Muscle layer of colon (tissue), 2 donors: ENCODE measurements around the gene DNAJC16.
"Not testable (repeated sequence)": the region's sequence is repeated elsewhere in the genome, so short reads cannot be mapped to it uniquely, and the experiment has no call there.

Experiments
- H3K27ac ChIP-seq: one replicate; pipeline ENCODE4 v1.7.0; 2013; ENCODE audit warnings: low read depth, mild to moderate bottlenecking, low read length, moderate library complexity
- H3K27me3 ChIP-seq, 2 donors: one replicate each; pipeline ENCODE4 v1.7.0; 2013; ENCODE audit warnings: low read length in 2 of 2, mild to moderate bottlenecking in 2 of 2; ENCODE audit not compliant: insufficient read depth in 2 of 2, control insufficient read depth in 1 of 2
- H3K36me3 ChIP-seq: one replicate; pipeline ENCODE4 v1.7.0; 2013; ENCODE audit warnings: mild to moderate bottlenecking, low read length; ENCODE audit not compliant: insufficient read depth
- H3K4me1 ChIP-seq: one replicate; pipeline ENCODE4 v1.7.0; 2013; ENCODE audit warnings: mild to moderate bottlenecking, low read length; ENCODE audit not compliant: insufficient read depth
- H3K4me3 ChIP-seq, 2 donors: one replicate each; pipeline ENCODE4 v1.7.0; 2013; ENCODE audit warnings: low read length in 2 of 2, low read depth in 1 of 2, mild to moderate bottlenecking in 1 of 2, moderate library complexity in 1 of 2
- H3K9ac ChIP-seq: one replicate; pipeline ENCODE4 v1.7.0; 2013; ENCODE audit warnings: low read length
- H3K9me3 ChIP-seq: one replicate; pipeline ENCODE4 v1.7.0; 2013; ENCODE audit warnings: mild to moderate bottlenecking, low read length
- donor health status: abdominal sarcoma.
- donor health status: Adenocarcinoma of cecum.

DNAJC16 gene

DNA sequence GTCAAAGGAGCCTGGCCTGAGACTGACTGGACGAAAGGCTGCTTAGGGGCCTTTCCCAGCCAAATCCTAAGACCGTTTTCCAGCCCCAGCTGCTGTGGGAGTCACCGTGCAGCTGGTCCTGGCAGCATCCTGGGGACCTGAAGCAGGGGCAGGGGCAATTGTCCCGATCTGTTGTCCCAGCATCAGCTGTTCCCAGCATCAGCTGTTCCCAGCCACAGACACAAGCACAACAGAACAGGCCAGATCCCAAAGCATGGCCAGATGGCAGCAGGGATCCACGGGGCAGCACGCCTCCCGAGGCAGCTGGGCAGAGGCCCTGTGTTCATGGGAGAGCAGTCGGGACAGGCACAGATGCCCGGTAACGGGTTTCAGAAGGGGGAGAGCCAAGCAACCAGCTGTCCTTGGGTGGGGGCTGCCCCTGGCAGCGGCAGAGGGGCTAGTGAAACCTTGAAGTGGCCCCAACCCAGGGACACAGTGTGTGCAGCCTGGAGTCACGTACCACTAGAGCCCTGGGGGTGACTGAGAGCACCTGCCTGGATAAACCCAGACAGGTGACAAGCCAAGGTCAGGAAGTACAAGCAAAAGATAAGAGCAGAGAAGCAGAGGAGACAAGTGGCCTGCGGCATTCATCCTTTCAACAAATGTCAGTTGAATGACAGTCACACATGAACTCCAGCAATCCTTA, 37.5 kb upstream of the DNAJC16 start:
- Histone ChIP-seq H3K27ac (no peak overlapping the region), H3K4me1 (no peaks in the 10 kb centered on the region), H3K9me3 (no peaks in the 10 kb centered on the region), H3K27me3 (no peaks in the 10 kb centered on the region), H3K36me3 (peaks cover 4% of the 10 kb centered on the region), H3K4me3 (no peak overlapping the region), H3K9ac (no peak overlapping the region)

DNA sequence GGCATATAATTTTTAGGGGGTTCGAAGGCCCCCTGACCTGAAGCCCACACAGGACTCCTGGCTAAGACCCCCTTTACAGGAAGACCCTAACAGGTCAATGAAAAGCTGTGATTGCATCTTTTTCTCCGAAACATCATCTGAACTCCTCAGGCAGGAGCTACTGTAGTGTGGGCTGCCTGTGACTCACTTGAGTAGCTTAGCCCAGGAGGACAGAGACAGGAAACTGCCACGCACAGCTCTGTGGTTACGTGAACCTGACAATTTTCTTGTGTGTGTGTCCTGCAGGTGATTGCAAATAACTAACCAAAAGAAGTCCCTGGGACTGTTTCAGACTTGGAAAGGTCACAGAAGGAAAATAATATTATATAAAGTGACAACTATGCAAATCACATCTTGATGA, 35.6 kb upstream of the DNAJC16 start:
- not testable (repeated sequence) for H3K4me1 ChIP-seq, H3K9me3 ChIP-seq, H3K27me3 ChIP-seq, H3K27ac ChIP-seq, H3K9ac ChIP-seq, H3K4me3 ChIP-seq
- H3K36me3 ChIP-seq, result peaks cover 16% of the 10 kb centered on the region

DNA sequence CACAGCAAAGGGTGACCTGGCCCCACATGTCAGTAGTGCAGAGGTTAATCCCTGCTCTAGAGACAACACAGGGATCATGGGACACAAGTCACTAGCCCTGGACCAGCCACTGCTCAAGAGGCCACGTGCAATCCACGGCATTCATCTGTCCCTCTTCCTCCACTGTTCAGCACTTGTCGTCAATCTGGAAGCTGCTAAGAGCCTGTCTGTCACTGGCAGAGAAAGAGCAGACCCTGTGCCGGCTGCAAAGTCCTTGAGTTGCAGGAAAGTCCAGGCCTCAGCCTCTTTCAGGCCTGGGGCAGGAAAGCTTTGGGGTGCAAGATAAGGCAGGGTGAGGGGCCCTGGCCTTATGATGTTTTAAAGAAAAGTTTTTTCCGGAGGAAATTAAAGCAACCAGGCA, 34.1 kb upstream of the DNAJC16 start:
- Histone ChIP-seq H3K4me3 (no peak overlapping the region), H3K9me3 (no peaks in the 10 kb centered on the region), H3K9ac (no peak overlapping the region), H3K27me3 (no peaks in the 10 kb centered on the region), H3K36me3 (peaks cover 16% of the 10 kb centered on the region), H3K27ac (no peak overlapping the region), H3K4me1 (no peaks in the 10 kb centered on the region)

DNA sequence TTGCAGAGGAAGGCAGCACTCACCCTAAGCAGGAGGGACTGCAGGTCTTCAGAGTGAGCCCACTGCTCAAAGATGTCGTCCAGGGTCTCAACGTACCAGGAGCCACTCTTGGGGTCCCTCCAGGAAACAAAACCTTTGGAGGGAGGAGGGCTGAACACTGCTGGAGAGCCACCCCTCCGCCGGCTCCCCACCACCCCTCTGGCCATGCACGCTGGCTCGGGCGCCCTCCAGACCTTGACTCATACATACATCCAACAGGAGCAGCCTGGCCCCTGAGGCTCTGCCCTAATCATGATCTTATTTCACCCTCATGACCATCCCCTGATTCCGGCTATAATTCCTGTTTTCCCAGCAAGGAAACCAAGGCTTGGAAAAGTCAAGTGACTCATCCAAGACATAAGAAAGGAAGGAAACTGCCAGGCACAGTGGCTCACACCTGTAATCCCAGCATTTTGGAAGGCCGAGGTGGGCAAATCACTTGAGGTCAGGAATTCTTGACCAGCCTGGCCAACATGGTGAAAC, 32.7 kb upstream of the DNAJC16 start:
- peaks cover 16% of the 10 kb centered on the region for H3K36me3 ChIP-seq
- H3K9ac ChIP-seq, result no peak overlapping the region
- no peak overlapping the region for H3K4me3 ChIP-seq
- H3K4me1 ChIP-seq, result no peaks in the 10 kb centered on the region
- H3K27ac ChIP-seq, result no peak overlapping the region
- no peaks in the 10 kb centered on the region for H3K9me3 ChIP-seq
- H3K27me3 ChIP-seq, result no peaks in the 10 kb centered on the region

DNA sequence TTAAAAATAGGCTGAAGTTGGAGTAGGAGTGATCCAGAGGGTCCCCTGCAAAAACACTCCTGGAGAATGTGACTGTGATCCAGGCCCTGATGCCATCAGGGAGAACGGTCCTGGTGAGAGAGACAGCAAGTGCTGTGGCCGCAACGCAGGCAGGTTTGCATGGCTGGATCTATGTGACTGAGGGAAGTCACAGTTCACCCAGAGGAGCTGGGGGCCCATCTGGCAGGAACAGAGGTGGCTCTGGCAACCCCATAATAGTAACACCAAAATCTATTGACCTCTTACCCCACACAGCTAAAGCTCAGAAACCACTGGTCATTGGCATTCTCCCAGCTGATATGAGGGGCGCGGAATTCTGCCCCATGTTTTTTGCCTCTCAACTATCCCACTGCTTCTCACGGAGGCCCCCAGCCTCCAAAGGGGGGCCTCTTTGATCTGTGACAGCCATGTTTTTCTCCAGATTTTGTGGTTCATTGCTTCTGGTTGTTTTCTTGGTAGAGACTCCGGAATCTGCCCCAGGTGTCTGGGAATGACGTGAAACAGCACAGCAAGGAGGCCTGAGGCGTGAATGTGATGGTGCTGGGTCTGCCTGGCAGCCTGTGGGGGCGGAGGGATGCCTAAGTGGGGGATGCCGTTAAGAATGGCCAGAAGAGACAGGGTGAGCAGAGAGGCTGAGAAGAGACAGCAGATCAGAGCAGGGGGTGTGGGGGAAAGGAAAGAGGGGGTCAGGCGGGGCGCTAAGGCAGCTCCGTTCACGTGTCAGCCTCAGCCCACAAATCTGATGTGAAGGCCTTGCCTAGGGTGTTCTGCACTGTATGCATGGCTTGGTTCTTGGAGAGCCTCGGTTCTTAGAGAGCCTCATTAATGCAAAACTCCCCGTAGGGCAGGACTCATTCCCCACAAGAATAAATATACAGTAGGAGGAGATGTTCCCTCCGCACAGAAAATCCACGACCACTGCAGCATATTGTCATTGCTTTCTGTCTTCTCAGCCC, 26.2 kb upstream of the DNAJC16 start:
- H3K36me3 ChIP-seq, result peaks cover 23% of the 10 kb centered on the region
- H3K4me1 ChIP-seq, result no peaks in the 10 kb centered on the region
- H3K27ac ChIP-seq, result no peak overlapping the region
- H3K9ac ChIP-seq, result no peak overlapping the region
- H3K9me3 ChIP-seq, result no peaks in the 10 kb centered on the region
- no peak overlapping the region for H3K4me3 ChIP-seq
- H3K27me3 ChIP-seq, result no peaks in the 10 kb centered on the region

DNA sequence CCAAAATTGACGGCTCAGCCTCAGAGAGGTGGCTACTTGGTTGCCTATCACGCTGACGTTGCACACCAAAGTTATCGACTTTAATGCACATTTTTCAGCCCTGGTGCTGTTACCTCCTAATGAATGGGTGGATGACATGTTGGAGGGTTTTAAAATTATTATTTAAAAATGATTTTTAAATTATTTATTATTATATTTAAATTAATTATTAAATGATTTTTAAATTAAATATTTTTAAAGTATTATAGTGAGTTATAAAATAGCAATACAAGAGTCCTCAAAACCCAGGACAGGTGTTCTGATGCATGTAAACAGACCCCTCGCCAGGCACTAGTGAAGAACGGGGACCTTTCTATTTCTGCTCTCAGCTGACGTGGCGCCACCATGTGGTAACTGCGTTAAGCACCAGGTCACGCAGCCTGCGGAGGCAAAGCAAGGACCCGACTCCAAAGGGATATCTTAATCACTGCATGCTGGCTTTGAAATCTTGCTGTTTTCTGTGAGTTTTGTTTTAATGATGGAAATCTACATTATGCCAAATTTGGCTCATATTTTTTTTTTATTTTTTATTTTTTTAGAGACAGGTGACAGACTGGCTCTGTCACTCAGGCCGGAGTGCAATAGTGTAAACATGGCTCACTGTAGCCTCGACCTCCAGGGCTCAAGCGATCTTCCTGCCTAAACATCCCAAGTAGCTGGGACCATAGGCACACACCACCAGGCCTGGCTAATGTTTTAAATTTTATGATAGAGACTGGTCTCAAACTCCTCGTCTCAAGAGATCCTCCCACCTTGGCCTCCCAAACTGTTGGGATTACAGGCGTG, 25.2 kb upstream of the DNAJC16 start:
- no peak overlapping the region for H3K4me3 ChIP-seq
- no peaks in the 10 kb centered on the region for H3K4me1 ChIP-seq
- no peaks in the 10 kb centered on the region for H3K9me3 ChIP-seq
- peaks cover 23% of the 10 kb centered on the region for H3K36me3 ChIP-seq
- H3K9ac ChIP-seq, result no peak overlapping the region
- no peaks in the 10 kb centered on the region for H3K27me3 ChIP-seq
- H3K27ac ChIP-seq, result no peak overlapping the region

DNA sequence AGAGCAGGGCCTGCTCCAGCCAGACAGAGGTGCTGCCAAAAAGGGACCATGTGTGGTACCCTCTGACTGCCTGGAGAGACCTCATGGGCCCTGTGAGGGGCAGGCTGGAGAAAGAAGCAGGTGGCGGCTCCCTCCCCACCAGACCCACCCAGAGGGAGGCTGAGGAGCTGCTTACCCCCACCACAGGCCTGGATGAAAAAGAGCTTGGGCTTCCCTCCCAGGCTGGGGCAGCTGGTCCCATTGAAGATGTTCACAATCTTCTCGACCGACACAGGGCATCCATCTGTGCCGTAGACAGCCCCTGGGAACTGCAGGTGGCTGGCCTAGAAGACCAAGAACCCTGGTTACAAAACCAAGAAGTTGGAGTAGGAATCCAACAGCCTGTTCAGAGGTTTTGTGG, 22.2 kb upstream of the DNAJC16 start:
- peaks cover 23% of the 10 kb centered on the region for H3K36me3 ChIP-seq
- H3K4me3 ChIP-seq, result no peak overlapping the region
- no peak overlapping the region for H3K27ac ChIP-seq
- no peak overlapping the region for H3K9ac ChIP-seq
- no peaks in the 10 kb centered on the region for H3K9me3 ChIP-seq
- H3K27me3 ChIP-seq, result no peaks in the 10 kb centered on the region
- no peaks in the 10 kb centered on the region for H3K4me1 ChIP-seq

DNA sequence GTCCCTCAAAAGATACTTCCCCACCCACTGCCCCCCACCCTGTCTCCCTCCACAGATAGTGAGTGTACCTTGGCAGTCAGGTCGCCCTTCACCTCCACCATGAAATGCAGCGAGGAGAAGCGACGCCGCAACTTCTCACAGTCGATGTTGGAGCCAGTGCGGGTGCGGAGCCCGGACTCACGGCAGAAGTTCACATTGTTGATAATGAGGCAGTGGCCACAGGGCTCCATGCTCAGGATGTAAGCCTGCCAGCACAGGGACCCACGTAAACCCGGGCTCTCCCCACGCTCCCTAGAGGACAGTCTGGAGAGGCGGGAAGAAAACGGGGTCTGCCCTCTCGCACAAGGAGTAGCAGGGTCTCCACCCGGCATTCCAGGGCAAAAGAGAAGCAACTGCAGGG, 19.8 kb upstream of the DNAJC16 start:
- no peaks in the 10 kb centered on the region for H3K9me3 ChIP-seq
- no peak overlapping the region for H3K4me3 ChIP-seq
- H3K36me3 ChIP-seq, result peaks cover 23% of the 10 kb centered on the region
- H3K9ac ChIP-seq, result no peak overlapping the region
- no peak overlapping the region for H3K27ac ChIP-seq
- H3K27me3 ChIP-seq, result no peaks in the 10 kb centered on the region
- H3K4me1 ChIP-seq, result no peaks in the 10 kb centered on the region

DNA sequence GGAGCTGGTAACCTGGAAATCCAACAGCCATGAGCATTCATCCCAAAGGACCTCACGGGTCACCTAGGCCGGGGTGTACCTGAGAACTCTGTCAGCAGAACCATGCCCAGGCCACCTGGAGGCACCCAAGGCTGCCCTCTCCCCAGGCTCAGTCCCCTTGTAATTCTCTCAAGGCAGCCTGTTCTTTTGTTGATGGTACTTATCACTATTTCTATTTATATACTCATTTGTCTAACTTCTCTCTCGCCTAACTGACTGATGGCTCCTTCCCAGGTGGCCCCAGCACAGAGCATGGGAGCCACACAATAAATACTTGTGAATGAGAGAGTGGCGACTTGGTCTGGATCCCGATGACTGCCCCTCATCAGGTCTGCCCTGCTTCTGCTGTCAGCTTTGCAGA, 19.4 kb upstream of the DNAJC16 start:
- H3K27me3 ChIP-seq, result no peaks in the 10 kb centered on the region
- no peak overlapping the region for H3K4me3 ChIP-seq
- H3K36me3 ChIP-seq, result peaks cover 23% of the 10 kb centered on the region
- no peak overlapping the region for H3K27ac ChIP-seq
- no peaks in the 10 kb centered on the region for H3K4me1 ChIP-seq
- no peaks in the 10 kb centered on the region for H3K9me3 ChIP-seq
- H3K9ac ChIP-seq, result no peak overlapping the region

DNA sequence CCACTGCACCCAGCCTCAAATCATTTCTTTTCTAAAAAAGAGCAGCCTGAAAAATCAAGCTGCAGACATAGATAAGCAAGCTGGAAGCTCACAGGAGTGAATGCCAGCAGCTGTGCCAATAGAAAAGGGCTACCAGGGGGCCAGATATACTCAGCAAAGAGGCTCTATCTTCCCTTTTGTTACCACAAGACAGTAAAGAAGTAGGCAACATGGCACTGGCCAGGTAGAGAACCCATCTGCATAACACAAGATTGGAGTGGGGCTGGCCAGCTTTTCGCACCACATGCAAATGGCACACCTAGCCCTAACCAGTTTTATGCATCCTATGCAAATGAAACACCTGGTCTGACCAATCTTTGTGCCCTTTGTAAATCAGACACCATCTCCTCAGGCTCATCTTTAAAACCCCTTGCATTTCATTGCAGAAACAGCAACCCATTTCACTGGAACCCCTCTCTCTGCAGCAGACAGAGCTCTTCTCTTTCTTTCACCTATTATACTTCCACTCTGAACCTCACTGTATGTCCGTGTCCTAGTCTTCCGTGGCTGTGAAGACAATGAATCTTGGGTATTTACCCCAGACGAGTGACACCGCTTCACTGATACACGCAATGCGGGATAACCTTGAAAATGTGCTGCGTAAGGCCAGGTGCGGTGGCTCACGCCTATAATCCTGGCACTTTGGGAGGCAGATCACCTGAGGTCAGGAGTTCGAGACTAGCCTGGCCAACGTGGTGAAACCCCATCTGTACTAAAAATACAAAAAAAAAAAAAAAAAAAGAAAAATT, 17.8 kb upstream of the DNAJC16 start:
- H3K27ac ChIP-seq, result no peak overlapping the region
- H3K4me3 ChIP-seq, result no peak overlapping the region
- H3K36me3 ChIP-seq, result peaks cover 17% of the 10 kb centered on the region
- H3K9ac ChIP-seq, result no peak overlapping the region
- H3K9me3 ChIP-seq, result no peaks in the 10 kb centered on the region
- no peaks in the 10 kb centered on the region for H3K27me3 ChIP-seq
- no peaks in the 10 kb centered on the region for H3K4me1 ChIP-seq
